GM21381 (cell line): Measurements from ENCODE around the gene DYRK1B.
A peak's percentile ranks its signal among the peaks of the same experiment; 100 is the strongest.

Experiments
- ATAC-seq: cut with Tn5 transposase; IDR thresholded peaks from one replicate; pipeline ENCODE4 v1.9.1; 2021; ENCODE audit warnings: mild to moderate bottlenecking, moderate library complexity; ENCODE audit not compliant: unreplicated experiment

DYRK1B gene

GRCh38 chr19:39864118-39864517 is 30.2 kb upstream of the DYRK1B start:
- no peak for ATAC-seq

DNA sequence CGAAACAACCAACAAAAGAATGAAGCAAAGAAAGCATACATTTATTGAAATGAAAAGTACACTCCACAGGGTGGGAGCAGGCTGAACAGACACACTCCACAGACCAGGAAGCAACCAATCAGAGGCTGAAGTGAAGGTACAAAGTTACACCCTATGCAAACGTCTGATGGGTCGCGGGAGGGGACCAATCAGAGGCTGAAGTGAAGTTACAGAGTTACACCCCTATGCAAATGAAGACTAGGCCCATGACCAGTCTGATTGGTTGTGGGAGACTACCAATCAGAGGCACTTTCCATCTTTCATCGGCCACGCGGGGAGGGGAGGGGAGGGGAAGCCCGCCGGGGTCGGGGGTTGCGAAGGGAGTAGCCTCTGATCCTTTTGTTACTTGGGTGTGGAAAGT is 24.6 kb upstream of the DYRK1B start:
- no peak for ATAC-seq

DNA sequence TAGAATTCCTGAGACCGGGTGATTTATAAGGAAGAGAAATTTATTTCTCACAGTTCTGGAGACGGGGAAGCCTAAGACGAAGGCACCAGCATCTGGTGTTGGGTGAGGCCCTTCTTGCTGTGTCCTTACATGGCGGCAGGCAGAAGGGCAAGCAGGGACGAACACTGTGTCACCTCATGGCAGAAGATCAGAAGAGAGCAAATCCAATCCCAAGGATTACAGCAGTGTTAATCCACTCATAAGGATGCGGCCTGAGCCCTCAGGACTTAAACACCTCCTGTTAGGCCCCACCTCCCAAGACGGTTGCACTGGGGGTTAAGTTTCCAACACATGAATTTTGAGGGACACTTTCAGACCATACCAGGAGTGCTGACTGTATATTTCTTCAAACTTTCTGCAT is 18.9 kb upstream of the DYRK1B start:
- ATAC-seq: no peak

DNA sequence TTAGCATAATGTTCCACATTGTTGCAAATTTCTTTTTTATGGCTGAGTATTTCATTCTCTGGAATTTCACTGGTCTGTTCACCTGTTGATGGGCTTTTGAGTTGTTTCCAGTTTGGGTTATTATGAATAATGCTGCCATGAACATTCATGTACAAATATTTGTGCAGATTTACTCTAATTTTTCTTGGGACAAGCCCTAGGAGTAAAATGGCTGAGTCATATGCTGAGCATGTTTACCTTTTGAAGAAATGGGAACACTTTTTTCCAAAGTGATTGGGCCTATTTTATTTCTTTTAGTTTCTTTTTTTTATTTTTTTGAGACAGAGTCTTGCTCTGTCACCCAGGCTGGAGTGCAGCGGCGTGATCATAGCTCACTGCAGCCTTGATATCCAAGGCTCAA is 16.9 kb upstream of the DYRK1B start:
- ATAC-seq: no peak

DNA sequence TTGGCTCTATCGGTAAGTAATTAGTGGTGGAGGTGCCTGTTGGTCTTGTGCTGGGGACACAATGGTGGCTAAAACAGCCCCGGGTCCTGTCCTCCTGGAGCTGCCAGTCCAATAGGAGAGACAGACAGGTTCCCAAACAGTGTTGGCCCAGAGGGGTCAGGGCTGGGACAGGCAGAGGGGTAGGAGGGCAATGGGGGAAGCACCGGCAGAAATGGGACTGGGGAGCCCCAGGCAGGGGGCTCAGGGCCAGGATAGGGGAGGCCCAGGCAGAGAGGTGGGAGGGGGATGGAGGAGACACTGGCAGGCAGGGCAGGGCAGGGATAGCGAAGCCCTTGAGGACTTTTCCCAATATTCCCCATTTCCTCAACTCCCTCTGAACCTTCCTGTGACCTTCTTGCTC is 14.4 kb upstream of the DYRK1B start:
- ATAC-seq: no peak

DNA sequence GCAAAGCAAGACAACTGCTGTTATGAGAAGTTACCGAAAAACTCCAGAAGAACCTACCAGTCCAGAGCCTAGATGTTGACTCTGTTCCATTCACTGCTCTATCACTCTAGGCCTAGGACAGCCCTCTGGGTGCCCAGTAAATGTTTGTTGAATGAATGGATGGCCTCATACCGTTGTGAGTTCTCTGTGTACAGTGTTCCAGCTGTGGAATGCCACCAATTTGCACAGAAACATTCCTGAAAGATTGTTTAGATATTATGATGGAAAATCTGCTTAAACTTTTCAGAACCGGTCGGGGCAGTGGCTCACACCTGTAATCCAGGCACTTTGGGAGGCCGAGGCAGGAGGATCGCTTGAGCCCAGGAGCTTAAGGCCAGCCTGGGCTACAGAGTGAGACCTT is 13.6 kb upstream of the DYRK1B start:
- ATAC-seq: no peak

- peak; percentile 7 for ATAC-seq
These were observed 12.9 kb upstream of the DYRK1B start for GRCh38 chr19:39846678-39847486.

GRCh38 chr19:39845933-39846677 is 12.1 kb upstream of the DYRK1B start, which contains the start of gene FBL:
FBL (minus strand) TSS chr19:39846379; CDS start chr19:39846300, 79 bp downstream.
- ATAC-seq: peak; percentile 88

GRCh38 chr19:39845584-39845932 is 11.6 kb upstream of the DYRK1B start:
- ATAC-seq: no peak

DNA sequence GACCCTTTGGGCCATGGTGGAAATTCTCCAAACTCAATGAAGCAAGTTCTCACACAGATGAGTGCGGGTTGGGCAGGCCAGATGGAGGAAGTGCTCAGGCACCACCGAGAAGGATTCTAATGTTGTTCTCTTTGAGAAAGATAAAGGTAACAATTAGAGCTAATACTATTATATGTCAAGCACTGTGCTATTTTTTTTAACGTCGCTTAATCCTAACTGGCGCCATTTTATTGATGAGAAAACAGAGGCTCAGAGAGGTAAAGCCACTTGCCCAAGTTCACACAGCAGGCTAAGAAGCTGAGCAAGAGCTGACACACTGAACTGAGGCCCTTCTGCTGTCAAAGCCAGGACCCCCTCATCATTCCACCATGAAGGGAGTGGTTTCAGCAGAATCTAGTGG is 11.2 kb upstream of the DYRK1B start:
- ATAC-seq: no peak

GRCh38 chr19:39843919-39844793 is 10.2 kb upstream of the DYRK1B start:
- no peak for ATAC-seq

GRCh38 chr19:39842693-39843435 is 8.9 kb upstream of the DYRK1B start:
- ATAC-seq: no peak

GRCh38 chr19:39841041-39841440 is 7.1 kb upstream of the DYRK1B start:
- ATAC-seq: no peak

DNA sequence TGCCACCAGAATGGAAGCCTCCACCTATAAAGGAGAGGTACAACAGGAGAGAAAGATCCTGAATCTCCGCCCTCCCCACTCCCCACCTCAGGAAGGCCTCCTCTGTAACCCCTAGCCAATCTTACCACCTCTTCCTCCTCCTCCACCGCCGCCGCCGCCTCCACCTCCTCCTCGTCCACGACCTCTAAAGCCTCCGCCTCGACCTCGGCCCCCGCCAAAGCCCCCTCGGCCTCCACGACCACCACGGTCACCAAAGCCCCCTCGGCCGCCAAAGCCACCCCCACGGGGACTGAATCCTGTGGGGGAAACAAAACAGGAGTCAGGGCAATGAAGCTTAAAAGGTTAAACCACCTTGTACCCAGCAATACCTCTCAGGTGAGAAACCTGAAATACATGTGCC is 6.5 kb upstream of the DYRK1B start:
- no peak for ATAC-seq

DNA sequence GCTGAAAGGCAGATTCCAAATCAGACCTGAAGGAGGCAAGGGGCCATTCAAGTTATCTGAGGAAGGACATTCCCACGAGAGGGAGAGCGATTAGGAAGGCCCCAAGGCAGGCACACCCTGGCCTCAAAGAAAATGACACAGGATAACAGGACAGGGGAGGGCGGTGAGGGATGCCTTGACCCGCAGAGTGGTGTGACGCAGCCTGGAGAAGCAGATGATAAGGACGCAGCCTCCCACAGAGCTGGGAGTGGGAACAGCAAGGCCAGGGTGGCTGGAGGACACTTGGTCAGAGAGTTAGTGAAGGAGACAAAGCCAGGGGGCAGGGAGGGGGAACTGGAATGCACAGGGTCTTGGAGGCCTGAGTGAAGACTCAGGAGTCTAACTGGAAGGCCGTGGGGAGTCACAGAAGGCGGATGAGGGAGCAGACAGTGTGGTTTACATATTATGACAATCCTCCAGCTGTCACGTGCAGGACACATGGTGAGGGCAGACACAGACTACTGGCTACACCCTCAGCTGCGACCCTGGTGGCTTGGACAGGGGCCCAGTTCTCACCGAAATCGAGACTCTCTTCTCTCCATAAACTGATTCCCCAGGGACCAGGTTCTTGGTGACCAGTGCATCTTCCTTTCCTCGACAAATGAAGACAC is 5.8 kb upstream of the DYRK1B start:
- no peak for ATAC-seq

DNA sequence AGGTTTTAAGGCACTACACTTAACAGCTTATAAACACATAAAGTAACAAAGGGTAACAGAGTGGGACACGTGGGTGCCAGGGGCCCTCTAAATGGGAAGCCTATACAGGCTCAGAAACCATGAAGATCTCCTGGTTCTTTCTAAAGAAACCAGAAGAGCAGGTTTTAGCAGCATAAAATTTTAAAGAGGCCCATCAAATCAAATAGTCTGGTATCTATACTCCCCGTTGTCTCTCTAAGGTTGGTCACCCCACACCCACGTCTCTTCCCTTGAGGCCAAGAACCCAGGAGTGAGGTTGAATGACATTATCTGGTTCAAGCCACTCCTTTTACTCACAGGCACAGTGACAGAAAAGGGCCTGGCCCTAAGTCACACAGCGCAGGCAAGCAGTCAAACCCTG is 4.6 kb upstream of the DYRK1B start:
- ATAC-seq: no peak

GRCh38 chr19:39837978-39838377 is 4.0 kb upstream of the DYRK1B start:
- no peak for ATAC-seq

- no peak for ATAC-seq
These were observed 402 bp upstream of the DYRK1B start for GRCh38 chr19:39834287-39834841.

DNA sequence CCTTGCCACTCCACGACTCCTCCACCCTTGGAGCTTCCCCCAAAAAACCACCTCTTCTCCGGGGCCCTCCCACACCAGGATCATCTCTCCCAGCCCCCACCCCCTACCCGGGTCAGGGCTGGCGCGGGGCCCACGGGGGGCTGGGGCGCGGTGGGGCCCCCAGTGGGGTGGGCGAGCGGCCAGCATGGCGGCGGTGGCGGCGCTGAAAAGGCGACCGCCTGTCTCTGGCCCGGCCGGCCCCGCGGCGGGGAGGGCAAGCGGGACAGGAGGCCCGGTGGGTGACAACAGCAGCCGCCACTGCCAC is 850 bp downstream of the DYRK1B start:
- ATAC-seq: no peak
